B cell (primary cell): Measurements from ENCODE around the gene H6PD.

ENCODE experiments used
- EZH2 ChIP-seq: IDR thresholded peaks from 2 replicates; pipeline ENCODE4 v1.6.1; 2012; ENCODE audit warnings: borderline replicate concordance, low read depth, mild to moderate bottlenecking, moderate library complexity, low read length; ENCODE audit not compliant: insufficient read depth, poor library complexity, severe bottlenecking
- TF ChIP-seq, protein P1 (sequence below): fragments of 200-600 bp; IDR thresholded peaks from one replicate; pipeline ENCODE4 v1.8.0; 2022; ENCODE audit warnings: antibody characterized with exemption, mild to moderate bottlenecking

DNA sequence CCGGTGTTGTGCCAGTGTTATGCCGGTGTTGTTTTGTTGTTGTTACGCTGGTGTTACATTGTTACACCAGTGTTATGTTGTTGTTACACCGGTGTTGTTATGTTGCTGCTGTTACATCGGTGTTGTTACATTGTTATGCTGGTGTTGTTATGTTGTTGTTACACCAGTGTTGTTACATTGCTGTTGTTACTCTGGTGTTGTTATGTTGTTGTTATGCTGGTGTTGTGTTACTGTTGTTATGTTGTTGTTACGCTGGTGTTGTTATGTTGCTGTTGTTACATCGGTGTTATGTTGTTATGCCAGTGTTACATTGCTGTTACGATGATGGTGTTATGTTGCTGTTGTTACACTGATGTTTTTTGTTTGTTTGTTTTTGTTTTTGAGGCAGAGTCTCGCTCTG lies 24.1 kb downstream of the H6PD start:
- TF ChIP-seq, protein P1, sequence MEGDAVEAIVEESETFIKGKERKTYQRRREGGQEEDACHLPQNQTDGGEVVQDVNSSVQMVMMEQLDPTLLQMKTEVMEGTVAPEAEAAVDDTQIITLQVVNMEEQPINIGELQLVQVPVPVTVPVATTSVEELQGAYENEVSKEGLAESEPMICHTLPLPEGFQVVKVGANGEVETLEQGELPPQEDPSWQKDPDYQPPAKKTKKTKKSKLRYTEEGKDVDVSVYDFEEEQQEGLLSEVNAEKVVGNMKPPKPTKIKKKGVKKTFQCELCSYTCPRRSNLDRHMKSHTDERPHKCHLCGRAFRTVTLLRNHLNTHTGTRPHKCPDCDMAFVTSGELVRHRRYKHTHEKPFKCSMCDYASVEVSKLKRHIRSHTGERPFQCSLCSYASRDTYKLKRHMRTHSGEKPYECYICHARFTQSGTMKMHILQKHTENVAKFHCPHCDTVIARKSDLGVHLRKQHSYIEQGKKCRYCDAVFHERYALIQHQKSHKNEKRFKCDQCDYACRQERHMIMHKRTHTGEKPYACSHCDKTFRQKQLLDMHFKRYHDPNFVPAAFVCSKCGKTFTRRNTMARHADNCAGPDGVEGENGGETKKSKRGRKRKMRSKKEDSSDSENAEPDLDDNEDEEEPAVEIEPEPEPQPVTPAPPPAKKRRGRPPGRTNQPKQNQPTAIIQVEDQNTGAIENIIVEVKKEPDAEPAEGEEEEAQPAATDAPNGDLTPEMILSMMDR: no peak
- TF ChIP-seq EZH2: no peak
